Measurements from ENCODE around the gene MS4A18. TPM values are rescaled to one million over a fixed set of nuclear protein-coding genes. Genes with fewer than 3 reads are reported as not detected.

Gene MS4A18
- total and polyA plus RNA-seq, 2 donors (not counting 3 experiments of a cell fraction or from before 2014, with no cell fraction given) = not detected

DNA sequence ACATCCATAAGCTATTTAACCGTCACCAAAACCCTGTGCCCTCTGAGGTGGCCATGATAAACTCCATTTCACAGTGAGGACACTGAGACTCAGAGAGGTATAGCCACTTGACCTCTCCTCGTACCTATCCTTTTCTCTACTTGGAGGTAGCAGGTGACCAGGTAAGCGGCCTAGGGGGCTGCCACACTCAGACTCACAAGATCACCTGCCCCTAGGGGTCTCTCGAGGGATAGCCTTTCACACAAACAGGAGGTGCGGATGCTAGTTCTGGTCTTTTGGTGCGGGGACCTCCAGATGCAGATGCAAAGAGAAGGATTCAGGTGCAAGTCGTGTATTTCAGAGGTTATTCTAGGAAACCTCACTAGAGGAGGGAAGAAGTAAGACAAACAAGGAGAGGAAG is 14.6 kb downstream of the MS4A18 start:
- intact Hi-C loops (cut with micrococcal nuclease) (no loop called here), dilution Hi-C loops (cut with MboI; ENCODE audit: extremely low pct_ligation_motif_present, low sequenced_read_pairs) (no loop called here)
- no peak for TF ChIP-seq POLR2A (IDR thresholded peaks at IDR 0.05; ENCODE audit: low read depth, low read length)
- TF ChIP-seq POLR2AphosphoS5 (IDR thresholded peaks at IDR 0.05; ENCODE audit: insufficient read depth, low read depth, low read length) = no peak
- TF ChIP-seq JUN (IDR thresholded peaks at IDR 0.05; ENCODE audit: borderline replicate concordance, insufficient read depth, insufficient read length, low read depth) = no peak
- TF ChIP-seq, protein P1, sequence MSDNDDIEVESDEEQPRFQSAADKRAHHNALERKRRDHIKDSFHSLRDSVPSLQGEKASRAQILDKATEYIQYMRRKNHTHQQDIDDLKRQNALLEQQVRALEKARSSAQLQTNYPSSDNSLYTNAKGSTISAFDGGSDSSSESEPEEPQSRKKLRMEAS (IDR thresholded peaks at IDR 0.05; ENCODE audit: insufficient read depth, insufficient read length) = no peak
- no peak for TF ChIP-seq MYC (IDR thresholded peaks at IDR 0.05; ENCODE audit: low read depth, low read length)
- no peak for TF ChIP-seq GATA2 (IDR thresholded peaks at IDR 0.05; ENCODE audit: insufficient read depth, insufficient read length, low read depth, low read length)
- no peak for TF ChIP-seq EZH2 (IDR thresholded peaks at IDR 0.05; ENCODE audit: borderline replicate concordance, low read depth, low read length, severe bottlenecking)
- TF ChIP-seq, protein P2, sequence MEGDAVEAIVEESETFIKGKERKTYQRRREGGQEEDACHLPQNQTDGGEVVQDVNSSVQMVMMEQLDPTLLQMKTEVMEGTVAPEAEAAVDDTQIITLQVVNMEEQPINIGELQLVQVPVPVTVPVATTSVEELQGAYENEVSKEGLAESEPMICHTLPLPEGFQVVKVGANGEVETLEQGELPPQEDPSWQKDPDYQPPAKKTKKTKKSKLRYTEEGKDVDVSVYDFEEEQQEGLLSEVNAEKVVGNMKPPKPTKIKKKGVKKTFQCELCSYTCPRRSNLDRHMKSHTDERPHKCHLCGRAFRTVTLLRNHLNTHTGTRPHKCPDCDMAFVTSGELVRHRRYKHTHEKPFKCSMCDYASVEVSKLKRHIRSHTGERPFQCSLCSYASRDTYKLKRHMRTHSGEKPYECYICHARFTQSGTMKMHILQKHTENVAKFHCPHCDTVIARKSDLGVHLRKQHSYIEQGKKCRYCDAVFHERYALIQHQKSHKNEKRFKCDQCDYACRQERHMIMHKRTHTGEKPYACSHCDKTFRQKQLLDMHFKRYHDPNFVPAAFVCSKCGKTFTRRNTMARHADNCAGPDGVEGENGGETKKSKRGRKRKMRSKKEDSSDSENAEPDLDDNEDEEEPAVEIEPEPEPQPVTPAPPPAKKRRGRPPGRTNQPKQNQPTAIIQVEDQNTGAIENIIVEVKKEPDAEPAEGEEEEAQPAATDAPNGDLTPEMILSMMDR (IDR thresholded peaks at IDR 0.05; ENCODE audit: extremely low read depth in 1 of 2, insufficient read depth in 1 of 2, low read depth in 1 of 2, low read length in 2 of 2) = no peak
- no peak for TF ChIP-seq FOS (IDR thresholded peaks at IDR 0.05; ENCODE audit: borderline replicate concordance, insufficient read depth, low read length)
- Histone ChIP-seq H3K36me3 (ENCODE audit: control insufficient read depth in 2 of 2, extremely low read depth in 1 of 2, insufficient read depth in 2 of 2, low read length in 2 of 2) (no peaks in the 10 kb centered on the region), H3K4me3 (replicated peaks in 1 of 3; ENCODE audit: insufficient read depth in 1 of 3, low read depth in 1 of 3, low read length in 3 of 3) (no peak overlapping the region), H2AFZ (ENCODE audit: low read depth, low read length) (no peak overlapping the region), H3K4me1 (ENCODE audit: control insufficient read depth, extremely low read depth, insufficient read depth, low read length) (no peaks in the 10 kb centered on the region), H3K9me3 (replicated peaks; ENCODE audit: control insufficient read depth, insufficient read depth, low read length) (no peaks in the 10 kb centered on the region), H3K27ac (ENCODE audit: insufficient read depth, low read depth, low read length) (no peak overlapping the region), H3K27me3 (ENCODE audit: control insufficient read depth in 2 of 2, insufficient read depth in 2 of 2, low read length in 2 of 2) (no peaks in the 10 kb centered on the region), H3K9ac (replicated peaks; ENCODE audit: extremely low read depth, insufficient read depth, low read length) (no peak overlapping the region), H3K4me2 (ENCODE audit: insufficient read depth, low read length) (no peak overlapping the region), H3K9me1 (replicated peaks; ENCODE audit: control insufficient read depth, extremely low read depth, insufficient read depth, low read length) (no peaks in the 10 kb centered on the region), H3K79me2 (ENCODE audit: control insufficient read depth, insufficient read depth, low read length) (no peaks in the 10 kb centered on the region), H4K20me1 (replicated peaks; ENCODE audit: control insufficient read depth, extremely low read depth, insufficient read depth, low read length) (no peaks in the 10 kb centered on the region)
- ChIA-PET CTCF (no interaction called here), POLR2A (no interaction called here)
- no peak for FAIRE-seq
- BruUV-seq (replicated peaks) = no TSS peak
- DNase-seq (ENCODE audit: low read depth, low spot score) = no peak

Data from endothelial cell of umbilical vein (primary cell).